Activated T-helper 2 cell treated with anti-CD3 and anti-CD28 coated beads, Interferon-gamma antibody, Interleukin-2, Interleukin-4, amounts not matched to agents 10 μg/mL and 5 μg/mL and 100 μg/mL, durations not matched to agents 14 hours and 24 hours and 36 hours (primary cell): Measurements from ENCODE around the gene CGB3. TPM values are rescaled to one million over a fixed set of nuclear protein-coding genes. Genes with fewer than 3 reads are reported as not detected.
"Not testable (repeated sequence)": the region's sequence is repeated elsewhere in the genome, so short reads cannot be mapped to it uniquely, and the experiment has no call there.

ENCODE experiments used
- DNase-seq: peaks from one replicate; pipeline ENCODE4 v3.0.0; 2021; ENCODE audit warnings: low spot score
- H3K27ac Mint-ChIP-seq: one replicate; pipeline ENCODE4 v1.8.0; 2021; ENCODE audit warnings: mixed read lengths
- H3K27me3 Mint-ChIP-seq: one replicate; pipeline ENCODE4 v1.8.0; 2021; ENCODE audit warnings: low read depth, mixed read lengths
- H3K36me3 Mint-ChIP-seq: one replicate; pipeline ENCODE4 v1.8.0; 2021; ENCODE audit warnings: low read depth, mixed read lengths
- H3K4me1 Mint-ChIP-seq: one replicate; pipeline ENCODE4 v1.8.0; 2021; ENCODE audit warnings: low read depth, mixed read lengths
- H3K4me3 Mint-ChIP-seq: one replicate; pipeline ENCODE4 v1.8.0; 2021; ENCODE audit warnings: low read depth, mild to moderate bottlenecking, moderate library complexity, mixed read lengths
- H3K9me3 Mint-ChIP-seq: one replicate; pipeline ENCODE4 v1.8.0; 2021; ENCODE audit warnings: mixed read lengths
- intact Hi-C: fragments of 100-400 bp; cut with micrococcal nuclease; formaldehyde crosslinking; loops from one replicate; pipeline ENCODE4 v1.15.1; 2023
- total RNA-seq: library from RNA; stranded (reverse); gene quantifications from 2 replicates; pipeline ENCODE4 v1.2.3, GENCODE V29; 2022

CGB3 gene
- total RNA-seq, 1 donor from 2014 or later = not detected

DNA sequence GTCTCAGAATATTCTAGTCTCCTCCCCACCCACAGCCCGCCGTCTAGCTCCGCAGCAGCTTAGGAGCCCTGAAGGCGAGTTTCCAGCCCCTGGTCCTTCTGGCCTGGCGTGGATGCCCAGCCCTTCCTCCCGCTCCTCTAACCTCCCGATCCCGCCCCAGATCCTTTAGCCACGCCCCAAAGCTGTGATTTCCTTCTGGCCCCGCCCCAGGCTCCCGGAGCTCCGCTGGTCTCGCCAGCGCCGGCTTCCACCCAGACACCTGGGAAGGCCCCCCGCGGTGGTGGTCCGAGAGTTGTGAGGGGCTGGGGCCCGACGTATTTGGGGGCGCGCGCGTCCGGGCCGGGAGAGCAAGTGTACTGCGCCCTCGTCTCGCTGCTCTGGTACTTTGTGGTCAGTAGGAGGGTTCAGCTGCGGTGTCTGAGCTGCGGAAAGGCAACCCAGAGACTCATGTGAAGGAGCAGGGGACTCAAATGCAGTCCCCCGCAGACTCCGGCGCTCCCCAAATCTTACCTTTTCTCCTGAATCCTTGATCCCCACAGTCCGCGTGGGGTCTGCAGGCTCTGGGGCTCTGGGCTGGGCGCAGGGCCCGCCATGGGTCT lies 33.6 kb upstream of the CGB3 start, which contains the start of gene CGB7:
TSS of gene CGB7 (minus strand) at position 114 of the 599 bp plus-strand sequence. CDS start 2,374 bp downstream, outside the sequence.
- Mint-ChIP-seq H3K9me3 (no peaks in the 10 kb centered on the region), H3K4me1 (peaks cover 9% of the 10 kb centered on the region), H3K27ac (no peak within 1 kb of the TSS), H3K27me3 (peaks cover 43% of the 10 kb centered on the region), H3K4me3 (peak within 1 kb of the TSS; percentile 74), H3K36me3 (no peaks in the 10 kb centered on the region)
- intact Hi-C loops = no loop called here
- DNase-seq = peak; percentile 19

- DNase-seq, H3K4me1 Mint-ChIP-seq, intact Hi-C loops, H3K27ac Mint-ChIP-seq, H3K9me3 Mint-ChIP-seq, H3K36me3 Mint-ChIP-seq: not testable (repeated sequence)
- H3K27me3 Mint-ChIP-seq = peaks cover 43% of the 10 kb centered on the region
- H3K4me3 Mint-ChIP-seq = peak overlapping the region; percentile 74
Measured at GRCh38 chr19:49056902-49057596, 32.9 kb upstream of the CGB3 start.

GRCh38 chr19:49056101-49056901 lies 32.2 kb upstream of the CGB3 start:
- H3K9me3 Mint-ChIP-seq = no peaks in the 10 kb centered on the region
- intact Hi-C loops = no loop called here

GRCh38 chr19:49050376-49051033 lies 26.4 kb upstream of the CGB3 start:
- H3K4me3 Mint-ChIP-seq, DNase-seq, H3K9me3 Mint-ChIP-seq, H3K4me1 Mint-ChIP-seq, H3K27me3 Mint-ChIP-seq, H3K36me3 Mint-ChIP-seq, H3K27ac Mint-ChIP-seq, intact Hi-C loops: not testable (repeated sequence)

More at GRCh38 chr19:49056101-49056901, 32.2 kb upstream of the CGB3 start:
- Mint-ChIP-seq H3K4me3 (peak overlapping the region; percentile 74), H3K36me3 (no peaks in the 10 kb centered on the region), H3K27ac (no peak overlapping the region), H3K4me1 (peaks cover 9% of the 10 kb centered on the region), H3K27me3 (peaks cover 43% of the 10 kb centered on the region)
- peak; percentile 45 for DNase-seq

DNA sequence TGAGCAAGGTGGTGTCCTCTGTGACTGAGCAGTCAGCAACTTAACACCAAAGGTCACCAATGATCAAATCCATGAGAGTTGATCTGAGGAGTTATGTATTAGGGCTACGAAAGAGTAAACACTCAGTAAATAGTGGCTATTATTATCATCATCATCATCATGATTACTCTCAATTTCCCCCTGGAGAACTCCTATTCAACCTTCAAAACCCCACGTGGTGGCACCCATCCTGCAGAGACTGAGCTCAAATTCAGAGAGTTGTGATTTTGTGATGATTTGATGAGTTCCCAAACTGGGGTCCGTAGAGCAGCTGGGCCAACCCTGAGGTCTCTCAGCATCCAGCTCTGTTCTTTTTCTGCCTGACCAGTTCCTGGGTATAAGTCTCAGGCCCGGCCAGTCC lies 25.7 kb upstream of the CGB3 start:
- DNase-seq, intact Hi-C loops, H3K4me3 Mint-ChIP-seq, H3K27me3 Mint-ChIP-seq, H3K36me3 Mint-ChIP-seq, H3K27ac Mint-ChIP-seq, H3K4me1 Mint-ChIP-seq, H3K9me3 Mint-ChIP-seq: not testable (repeated sequence)

DNA sequence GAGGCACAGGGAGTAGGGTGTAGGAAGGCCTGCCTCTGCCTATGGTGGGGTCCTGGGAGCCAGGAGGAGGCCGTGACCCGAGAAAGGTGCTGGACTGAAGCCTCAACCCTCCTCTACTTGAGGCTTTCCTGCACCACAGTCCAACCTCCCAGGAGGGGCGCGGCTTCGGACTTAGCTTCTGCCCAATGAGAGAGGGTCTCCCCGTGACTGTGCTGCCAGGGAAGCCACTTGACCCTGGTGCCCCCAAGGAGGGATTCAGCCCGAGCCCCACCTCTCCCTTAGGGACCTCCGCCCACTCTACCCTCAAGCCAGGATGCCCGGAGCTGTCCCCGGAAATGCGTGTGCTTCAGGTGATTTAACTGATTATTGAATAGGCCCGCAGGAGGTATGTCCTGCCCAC lies 24.9 kb upstream of the CGB3 start, which contains the start of gene CGB8:
TSS of gene CGB8 (minus strand) at position 101 of the 400 bp plus-strand sequence. CDS start 372 bp downstream, outside the sequence.
- intact Hi-C loops, H3K4me3 Mint-ChIP-seq, DNase-seq, H3K4me1 Mint-ChIP-seq, H3K27me3 Mint-ChIP-seq, H3K36me3 Mint-ChIP-seq, H3K9me3 Mint-ChIP-seq, H3K27ac Mint-ChIP-seq: not testable (repeated sequence)

DNA sequence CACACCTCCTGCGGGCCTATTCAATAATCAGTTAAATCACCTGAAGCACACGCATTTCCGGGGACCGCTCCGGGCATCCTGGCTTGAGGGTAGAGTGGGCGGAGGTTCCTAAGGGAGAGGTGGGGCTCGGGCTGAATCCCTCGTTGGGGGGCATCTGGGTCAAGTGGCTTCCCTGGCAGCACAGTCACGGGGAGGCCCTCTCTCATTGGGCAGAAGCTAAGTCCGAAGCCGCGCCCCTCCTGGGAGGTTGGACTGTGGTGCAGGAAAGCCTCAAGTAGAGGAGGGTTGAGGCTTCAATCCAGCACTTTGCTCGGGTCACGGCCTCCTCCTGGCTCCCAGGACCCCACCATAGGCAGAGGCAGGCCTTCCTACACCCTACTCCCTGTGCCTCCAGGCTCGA lies 19.4 kb upstream of the CGB3 start, which contains the start of gene CGB5:
TSS of gene CGB5 (plus strand) at position 301 of the 400 bp plus-strand sequence. CDS start 362 bp downstream, outside the sequence.
- DNase-seq, H3K4me3 Mint-ChIP-seq, H3K36me3 Mint-ChIP-seq, H3K27me3 Mint-ChIP-seq, intact Hi-C loops, H3K9me3 Mint-ChIP-seq, H3K4me1 Mint-ChIP-seq, H3K27ac Mint-ChIP-seq: not testable (repeated sequence)

DNA sequence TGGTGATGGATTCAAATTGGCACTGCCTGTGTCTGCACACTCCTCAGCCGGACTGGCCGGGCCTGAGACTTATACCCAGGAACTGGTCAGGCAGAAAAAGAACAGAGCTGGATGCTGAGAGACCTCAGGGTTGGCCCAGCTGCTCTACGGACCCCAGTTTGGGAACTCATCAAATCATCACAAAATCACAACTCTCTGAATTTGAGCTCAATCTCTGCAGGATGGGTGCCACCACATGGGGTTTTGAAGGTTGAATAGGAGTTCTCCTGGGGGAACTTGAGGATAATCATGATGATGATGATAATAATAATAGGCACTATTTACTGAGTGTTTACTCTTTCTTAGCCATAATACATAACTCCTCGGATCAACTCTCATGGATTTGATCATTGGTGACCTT lies 18.5 kb upstream of the CGB3 start:
- H3K9me3 Mint-ChIP-seq, H3K4me1 Mint-ChIP-seq, H3K36me3 Mint-ChIP-seq, H3K27ac Mint-ChIP-seq, DNase-seq, H3K27me3 Mint-ChIP-seq, intact Hi-C loops, H3K4me3 Mint-ChIP-seq: not testable (repeated sequence)

GRCh38 chr19:49042177-49042576 lies 18.0 kb upstream of the CGB3 start:
- Mint-ChIP-seq H3K27me3 (no peaks in the 10 kb centered on the region), H3K9me3 (no peaks in the 10 kb centered on the region), H3K4me1 (no peaks in the 10 kb centered on the region), H3K4me3 (no peak overlapping the region), H3K27ac (no peak overlapping the region), H3K36me3 (no peaks in the 10 kb centered on the region)
- no peak for DNase-seq
- intact Hi-C loops = no loop called here

- intact Hi-C loops, H3K36me3 Mint-ChIP-seq, DNase-seq, H3K4me1 Mint-ChIP-seq, H3K27ac Mint-ChIP-seq, H3K4me3 Mint-ChIP-seq, H3K9me3 Mint-ChIP-seq, H3K27me3 Mint-ChIP-seq: not testable (repeated sequence)
Measured at GRCh38 chr19:49039736-49040135, 15.6 kb upstream of the CGB3 start.

- intact Hi-C loops, H3K9me3 Mint-ChIP-seq, H3K27me3 Mint-ChIP-seq, H3K4me1 Mint-ChIP-seq, H3K4me3 Mint-ChIP-seq, H3K36me3 Mint-ChIP-seq, H3K27ac Mint-ChIP-seq, DNase-seq: not testable (repeated sequence)
Measured at GRCh38 chr19:49038557-49039276, 14.6 kb upstream of the CGB3 start.

DNA sequence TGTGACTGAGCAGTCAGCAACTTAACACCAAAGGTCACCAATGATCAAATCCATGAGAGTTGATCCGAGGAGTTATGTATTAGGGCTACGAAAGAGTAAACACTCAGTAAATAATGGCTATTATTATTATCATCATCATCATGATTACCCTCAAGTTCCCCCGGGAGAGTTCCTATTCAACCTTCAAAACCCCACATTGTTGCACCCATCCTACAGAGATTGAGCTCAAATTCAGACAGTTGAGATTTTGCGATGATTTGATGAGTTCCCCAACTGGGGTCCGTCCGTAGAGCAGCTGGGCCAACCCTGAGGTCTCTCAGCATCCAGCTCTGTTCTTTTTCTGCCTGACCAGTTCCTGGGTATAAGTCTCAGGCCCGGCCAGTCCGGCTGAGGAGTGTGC lies 14.0 kb upstream of the CGB3 start:
- H3K4me1 Mint-ChIP-seq, H3K27me3 Mint-ChIP-seq, H3K27ac Mint-ChIP-seq, H3K9me3 Mint-ChIP-seq, intact Hi-C loops, H3K36me3 Mint-ChIP-seq, H3K4me3 Mint-ChIP-seq, DNase-seq: not testable (repeated sequence)
